Measurements from ENCODE around the gene OSBPL2.

GRCh38 chr20:62193079-62194025 lies 45.0 kb upstream of the OSBPL2 start:
- no peak for TF ChIP-seq POLR2A (IDR thresholded peaks at IDR 0.05; ENCODE audit: low read depth, low read length)
- no peak for TF ChIP-seq POLR2AphosphoS5 (IDR thresholded peaks at IDR 0.05; ENCODE audit: low read depth, low read length)
- no peak for TF ChIP-seq TAF1 (IDR thresholded peaks at IDR 0.05; ENCODE audit: low read depth, low read length)
- TF ChIP-seq SPI1 (IDR thresholded peaks at IDR 0.05; ENCODE audit: low read depth, low read length): no peak
- no peak for TF ChIP-seq POU2F2 (IDR thresholded peaks at IDR 0.05; ENCODE audit: low read depth, low read length)
- TF ChIP-seq PAX5 (IDR thresholded peaks at IDR 0.05; ENCODE audit: insufficient read depth, low read length, severe bottlenecking): no peak

All from GM12891 (cell line).